Renal pelvis (tissue), 12 donors: ENCODE results near the gene FANCG. TPM values are rescaled to one million over a fixed set of nuclear protein-coding genes. Genes with fewer than 3 reads are reported as not detected.
A peak's percentile ranks its signal among the peaks of the same experiment; 100 is the strongest.

ENCODE experiments used
- DNase-seq: peaks from one replicate; pipeline ENCODE4 v3.0.0-alpha.2; 2013
- long read RNA-seq, 16 experiments: transcript quantifications; one replicate each; lab custom pipeline, GENCODE V29; 2026
- polyA plus RNA-seq, 3 donors: library from polyadenylated mRNA; unstranded; fragments of 120-200 nt; gene quantifications; one replicate each; pipeline ENCODE4 v1.2.1, GENCODE V29; 2013; ENCODE audit not compliant: insufficient read length in 3 of 3

Gene FANCG
- 10 to 100 TPM; 40.8 to 47.8 (median 41.4) TPM for polyA plus RNA-seq
- long read RNA-seq, donor 1, result 0 reads
- long read RNA-seq, donor 2, partial matches to known transcripts, result 6 of 9 reads
- long read RNA-seq, donor 2, other reads (novel, unspliced or antisense), result 0 of 9 reads
- long read RNA-seq, donor 3, partial matches to known transcripts, result 0 of 1 reads
- long read RNA-seq, donor 3, other reads (novel, unspliced or antisense), result 0 of 1 reads
- long read RNA-seq, donor 4, partial matches to known transcripts, result 5 of 9 reads
- long read RNA-seq, donor 4, other reads (novel, unspliced or antisense), result 0 of 9 reads
- long read RNA-seq, donor 5, result 0 reads
- long read RNA-seq, donor 6, partial matches to known transcripts, result 0 of 2 reads
- long read RNA-seq, donor 6, other reads (novel, unspliced or antisense), result 0 of 2 reads
- long read RNA-seq, donor 7, partial matches to known transcripts, result 0 of 1 reads
- long read RNA-seq, donor 7, other reads (novel, unspliced or antisense), result 0 of 1 reads
- long read RNA-seq, donor 8, result 0 reads
- long read RNA-seq, donor 9, partial matches to known transcripts, result 0 of 2 reads
- long read RNA-seq, donor 9, other reads (novel, unspliced or antisense), result 0 of 2 reads
- long read RNA-seq, donor 10, result 0 reads
- long read RNA-seq, donor 11, partial matches to known transcripts, result 0 of 1 reads
- long read RNA-seq, donor 11, other reads (novel, unspliced or antisense), result 0 of 1 reads
- long read RNA-seq, donor 12, partial matches to known transcripts, result 0 of 3 reads
- long read RNA-seq, donor 12, other reads (novel, unspliced or antisense), result 0 of 3 reads
- long read RNA-seq, donor 13, result 0 reads
- long read RNA-seq, donor 14, result 0 reads
- long read RNA-seq, donor 15, result 0 reads
- long read RNA-seq, donor 16, partial matches to known transcripts, result 0 of 1 reads
- long read RNA-seq, donor 16, other reads (novel, unspliced or antisense), result 0 of 1 reads

- DNase-seq, result peak; percentile 91
Observed at GRCh38 chr9:35079426-35080341, at the start of gene FANCG. FANCG (minus strand) TSS chr9:35079942; CDS start chr9:35079524, 418 bp downstream.

GRCh38 chr9:35116898-35117551, 37.3 kb upstream of the FANCG start:
- DNase-seq, result peak; percentile 94

GRCh38 chr9:35116539-35116897, 36.8 kb upstream of the FANCG start:
- no peak for DNase-seq

- peak; percentile 98 for DNase-seq
Observed at GRCh38 chr9:35115680-35116538, 36.2 kb upstream of the FANCG start, which contains the start of gene ATOSB. ATOSB (minus strand) TSS chr9:35115862; CDS start chr9:35108274, 7,588 bp downstream.

GRCh38 chr9:35114840-35115628, 35.3 kb upstream of the FANCG start:
- DNase-seq, result no peak

GRCh38 chr9:35114113-35114839, 34.5 kb upstream of the FANCG start:
- peak; percentile 85 for DNase-seq

- DNase-seq, result no peak
Observed at GRCh38 chr9:35112257-35113020, 32.7 kb upstream of the FANCG start.

- peak; percentile 98 for DNase-seq
Observed at GRCh38 chr9:35111001-35111933, 31.5 kb upstream of the FANCG start.

GRCh38 chr9:35110327-35110761, 30.6 kb upstream of the FANCG start:
- no peak for DNase-seq

GRCh38 chr9:35108946-35109575, 29.3 kb upstream of the FANCG start:
- no peak for DNase-seq

GRCh38 chr9:35108461-35108860, 28.7 kb upstream of the FANCG start:
- no peak for DNase-seq

GRCh38 chr9:35107297-35108290, 27.9 kb upstream of the FANCG start:
- DNase-seq, result no peak

GRCh38 chr9:35106343-35106730, 26.6 kb upstream of the FANCG start:
- no peak for DNase-seq

GRCh38 chr9:35105571-35106342, 26.0 kb upstream of the FANCG start:
- DNase-seq, result no peak
